Epithelial cell of esophagus (primary cell): ENCODE data around the gene PLXNA2.

Experiments
- DNase-seq: peaks from one replicate; pipeline ENCODE4 v3.0.0; 2010; ENCODE audit warnings: low read depth
- H3K4me3 ChIP-seq: 2 replicates; pipeline ENCODE4 v1.5.1; 2011; ENCODE audit warnings: mild to moderate bottlenecking, low read length, control low read depth
- CTCF ChIP-seq: IDR thresholded peaks from 2 replicates; pipeline ENCODE4 v1.5.1; 2011; ENCODE audit warnings: low read depth, mild to moderate bottlenecking, low read length, control low read depth, inconsistent platforms; ENCODE audit not compliant: insufficient read depth; ENCODE audit errors: missing control alignments

PLXNA2 gene

GRCh38 chr1:208174731-208175507 lies 69.3 kb downstream of the PLXNA2 start:
- no peak overlapping the region for H3K4me3 ChIP-seq
- TF ChIP-seq CTCF = no peak
- DNase-seq = no peak

- no peak for TF ChIP-seq CTCF
- no peak overlapping the region for H3K4me3 ChIP-seq
- DNase-seq = no peak
These were observed 70.0 kb downstream of the PLXNA2 start for GRCh38 chr1:208174200-208174599.

GRCh38 chr1:208173749-208174148 lies 70.4 kb downstream of the PLXNA2 start:
- DNase-seq = no peak
- no peak overlapping the region for H3K4me3 ChIP-seq
- TF ChIP-seq CTCF = no peak

- peak; percentile 50 for DNase-seq
- no peak overlapping the region for H3K4me3 ChIP-seq
- TF ChIP-seq CTCF = no peak
These were observed 71.6 kb downstream of the PLXNA2 start for GRCh38 chr1:208172423-208173145.

GRCh38 chr1:208171616-208172422 lies 72.4 kb downstream of the PLXNA2 start:
- TF ChIP-seq CTCF = no peak
- no peak overlapping the region for H3K4me3 ChIP-seq
- DNase-seq = no peak

GRCh38 chr1:208170252-208170651 lies 73.9 kb downstream of the PLXNA2 start:
- no peak for TF ChIP-seq CTCF
- no peak for DNase-seq
- H3K4me3 ChIP-seq = no peak overlapping the region
